Measurements from ENCODE around the gene MEGF6. TPM values are rescaled to one million over a fixed set of nuclear protein-coding genes. Genes with fewer than 3 reads are reported as not detected.
"Not testable (repeated sequence)": the region's sequence is repeated elsewhere in the genome, so short reads cannot be mapped to it uniquely, and the experiment has no call there.

Gene MEGF6
- total RNA-seq, 6 experiments from 2014 or later: 20.3 to 39.2 (median 23.0) TPM

DNA sequence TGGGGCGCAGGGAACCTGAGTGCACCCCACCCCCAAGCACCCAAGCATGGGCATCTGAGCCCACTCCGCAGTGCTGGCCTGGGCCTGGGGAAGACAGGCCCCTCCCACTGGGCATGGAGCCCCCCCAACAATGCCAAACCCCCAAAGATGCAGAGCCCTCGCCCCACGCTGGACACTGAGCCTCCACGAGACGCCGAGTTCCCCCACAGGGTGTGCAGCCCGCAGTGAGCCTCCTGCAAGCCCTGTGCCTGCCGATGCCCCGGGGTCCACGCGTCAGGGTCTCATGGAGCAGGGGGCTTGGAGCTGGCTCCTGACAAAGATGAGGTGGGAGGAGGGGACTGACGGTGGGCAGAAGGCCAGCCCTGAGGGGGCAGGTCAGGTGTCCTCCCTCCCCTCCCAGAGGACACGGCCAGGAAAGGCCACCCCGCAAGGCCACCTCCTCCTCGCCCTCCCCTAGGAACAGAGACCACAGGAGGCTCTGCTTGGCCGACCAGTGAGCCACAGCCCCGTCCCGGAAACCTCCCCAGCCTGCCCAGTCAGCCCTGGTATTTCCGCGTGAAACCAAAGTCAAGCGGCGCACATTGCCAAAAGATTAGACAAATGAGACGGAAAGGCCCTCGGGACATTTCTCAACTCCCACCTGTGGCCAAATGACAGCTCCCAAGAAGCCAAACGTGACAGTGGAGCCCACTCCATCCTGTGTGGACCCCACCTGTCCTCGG, 33.4 kb downstream of the MEGF6 start:
- Mint-ChIP-seq H3K27ac (no peak overlapping the region), H3K4me3 (no peak overlapping the region), H3K27me3 (ENCODE audit: insufficient read depth) (peaks cover 13% of the 10 kb centered on the region), H3K36me3 (ENCODE audit: low read depth) (no peaks in the 10 kb centered on the region), H3K9me3 (no peaks in the 10 kb centered on the region), H3K4me1 (ENCODE audit: low read depth) (no peaks in the 10 kb centered on the region)
- DNase-seq: no peak
- TF ChIP-seq, protein P1, sequence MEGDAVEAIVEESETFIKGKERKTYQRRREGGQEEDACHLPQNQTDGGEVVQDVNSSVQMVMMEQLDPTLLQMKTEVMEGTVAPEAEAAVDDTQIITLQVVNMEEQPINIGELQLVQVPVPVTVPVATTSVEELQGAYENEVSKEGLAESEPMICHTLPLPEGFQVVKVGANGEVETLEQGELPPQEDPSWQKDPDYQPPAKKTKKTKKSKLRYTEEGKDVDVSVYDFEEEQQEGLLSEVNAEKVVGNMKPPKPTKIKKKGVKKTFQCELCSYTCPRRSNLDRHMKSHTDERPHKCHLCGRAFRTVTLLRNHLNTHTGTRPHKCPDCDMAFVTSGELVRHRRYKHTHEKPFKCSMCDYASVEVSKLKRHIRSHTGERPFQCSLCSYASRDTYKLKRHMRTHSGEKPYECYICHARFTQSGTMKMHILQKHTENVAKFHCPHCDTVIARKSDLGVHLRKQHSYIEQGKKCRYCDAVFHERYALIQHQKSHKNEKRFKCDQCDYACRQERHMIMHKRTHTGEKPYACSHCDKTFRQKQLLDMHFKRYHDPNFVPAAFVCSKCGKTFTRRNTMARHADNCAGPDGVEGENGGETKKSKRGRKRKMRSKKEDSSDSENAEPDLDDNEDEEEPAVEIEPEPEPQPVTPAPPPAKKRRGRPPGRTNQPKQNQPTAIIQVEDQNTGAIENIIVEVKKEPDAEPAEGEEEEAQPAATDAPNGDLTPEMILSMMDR (IDR thresholded peaks at IDR 0.05): no peak

DNA sequence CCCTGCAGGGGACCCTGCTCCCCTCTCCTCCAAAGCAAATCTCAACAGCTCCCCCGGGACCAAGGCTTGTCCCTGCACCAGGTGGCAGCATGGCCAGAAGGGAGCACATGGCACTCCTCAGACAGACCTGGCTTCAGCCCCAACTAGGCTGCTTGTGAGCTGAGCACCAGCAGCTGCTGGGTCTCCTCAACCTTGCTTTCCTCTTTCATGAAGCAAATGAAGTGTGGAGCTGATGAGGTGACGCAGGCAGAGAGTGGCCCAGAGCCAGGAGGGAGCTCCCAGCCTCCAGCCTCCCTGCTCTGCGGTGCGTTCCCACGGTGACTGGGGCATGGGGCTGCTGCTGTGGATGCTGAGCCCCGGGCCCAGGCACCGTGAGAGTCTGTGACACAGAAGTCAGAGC, 34.0 kb downstream of the MEGF6 start:
- Mint-ChIP-seq H3K27me3 (ENCODE audit: insufficient read depth) (peaks cover 13% of the 10 kb centered on the region), H3K36me3 (ENCODE audit: low read depth) (no peaks in the 10 kb centered on the region), H3K9me3 (no peaks in the 10 kb centered on the region), H3K4me1 (ENCODE audit: low read depth) (no peaks in the 10 kb centered on the region), H3K27ac (no peak overlapping the region), H3K4me3 (no peak overlapping the region)
- TF ChIP-seq, protein P1 (IDR thresholded peaks at IDR 0.05): no peak
- no peak for DNase-seq

DNA sequence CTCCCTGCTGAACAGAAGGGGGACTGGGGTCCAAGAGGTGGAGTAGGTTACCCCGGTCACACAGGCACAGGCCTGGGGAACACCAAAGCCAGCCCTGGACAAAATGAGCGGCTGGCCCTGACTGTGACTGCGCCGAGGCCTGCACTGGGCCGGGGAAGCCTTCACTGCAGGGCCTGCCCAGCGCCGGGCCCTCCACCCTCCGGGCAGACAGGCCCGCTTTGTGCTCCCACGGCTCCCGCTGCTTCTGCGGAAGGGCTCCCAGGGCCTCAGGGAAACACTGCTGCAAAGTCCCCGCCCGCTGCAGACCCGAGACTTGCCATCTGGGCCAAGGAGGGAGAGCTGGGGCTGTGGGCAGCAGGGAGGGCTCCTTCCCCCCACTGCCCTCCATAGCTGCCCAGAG, 35.3 kb downstream of the MEGF6 start:
- Mint-ChIP-seq H3K9me3 (no peaks in the 10 kb centered on the region), H3K27ac (no peak overlapping the region), H3K4me1 (ENCODE audit: low read depth) (no peaks in the 10 kb centered on the region), H3K36me3 (ENCODE audit: low read depth) (no peaks in the 10 kb centered on the region), H3K27me3 (ENCODE audit: insufficient read depth) (peaks cover 13% of the 10 kb centered on the region), H3K4me3 (no peak overlapping the region)
- TF ChIP-seq, protein P1 (IDR thresholded peaks at IDR 0.05): no peak
- DNase-seq: no peak

DNA sequence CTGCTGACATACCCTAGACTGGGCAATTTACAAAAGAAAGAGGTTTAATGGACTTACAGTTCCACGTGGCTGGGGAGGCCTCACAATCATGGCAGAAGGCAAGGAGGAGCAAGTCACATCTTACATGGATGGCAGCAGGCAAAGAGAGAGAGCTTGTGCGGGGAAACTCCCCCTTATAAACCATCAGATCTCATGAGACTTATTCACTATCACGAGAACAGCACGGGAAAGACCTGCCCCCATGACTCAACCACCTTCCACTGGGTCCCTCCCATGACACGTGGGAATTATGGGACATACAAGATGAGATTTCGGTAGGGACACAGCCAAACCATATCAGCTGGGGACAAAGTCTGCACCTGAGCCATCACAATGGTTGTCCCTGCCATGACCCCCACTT, 35.8 kb downstream of the MEGF6 start:
- H3K4me1 Mint-ChIP-seq (ENCODE audit: low read depth); DNase-seq; H3K4me3 Mint-ChIP-seq; H3K27ac Mint-ChIP-seq; H3K36me3 Mint-ChIP-seq (ENCODE audit: low read depth); H3K9me3 Mint-ChIP-seq: not testable (repeated sequence)
- H3K27me3 Mint-ChIP-seq (ENCODE audit: insufficient read depth): peaks cover 13% of the 10 kb centered on the region

DNA sequence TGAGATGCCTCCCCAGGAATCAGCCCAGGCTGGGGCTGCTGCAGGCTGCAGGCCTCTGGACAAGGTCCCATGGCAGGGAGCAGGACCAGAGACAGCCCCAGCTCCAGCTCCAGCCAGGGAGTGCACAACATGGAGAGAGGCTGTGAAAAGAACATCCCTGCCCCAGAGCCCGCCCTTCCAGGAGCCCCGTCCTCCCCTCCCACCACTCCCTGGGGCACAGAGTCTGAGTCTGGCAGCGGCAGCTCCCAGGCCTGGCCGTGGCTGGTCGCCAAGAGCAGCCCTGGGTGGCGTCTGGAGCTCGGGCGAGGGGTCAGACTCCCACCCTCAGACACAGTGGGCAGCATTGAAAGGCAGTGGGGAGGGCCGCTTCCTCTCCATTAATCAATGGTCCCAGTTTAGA, 37.8 kb downstream of the MEGF6 start:
- H3K4me1 Mint-ChIP-seq (ENCODE audit: low read depth): no peaks in the 10 kb centered on the region
- no peaks in the 10 kb centered on the region for H3K36me3 Mint-ChIP-seq (ENCODE audit: low read depth)
- no peak overlapping the region for H3K27ac Mint-ChIP-seq
- peaks cover 7% of the 10 kb centered on the region for H3K27me3 Mint-ChIP-seq (ENCODE audit: insufficient read depth)
- no peaks in the 10 kb centered on the region for H3K9me3 Mint-ChIP-seq
- no peak for DNase-seq
- no peak overlapping the region for H3K4me3 Mint-ChIP-seq
- TF ChIP-seq, protein P1 (IDR thresholded peaks at IDR 0.05): no peak

DNA sequence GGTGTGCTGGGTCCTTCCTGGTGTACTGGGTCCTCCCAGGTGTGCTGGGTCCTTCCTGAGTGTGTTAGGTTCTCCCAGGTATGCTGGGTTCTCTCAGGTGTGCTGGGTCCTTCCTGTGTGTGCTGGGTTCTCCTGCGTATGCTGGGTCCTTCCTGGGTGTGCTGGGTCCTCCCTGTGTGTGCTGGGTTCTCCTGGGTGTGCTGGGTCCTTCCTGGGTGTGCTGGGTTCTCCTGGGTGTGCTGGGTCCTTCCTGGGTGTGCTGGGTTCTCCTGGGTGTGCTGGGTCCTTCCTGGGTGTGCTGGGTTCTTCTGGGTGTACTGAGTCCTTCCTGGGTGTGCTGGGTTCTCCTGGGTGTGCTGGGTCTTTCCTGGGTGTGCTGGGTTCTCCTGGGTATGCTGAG, 38.7 kb downstream of the MEGF6 start:
- H3K9me3 Mint-ChIP-seq; H3K4me3 Mint-ChIP-seq; DNase-seq; H3K27me3 Mint-ChIP-seq (ENCODE audit: insufficient read depth); H3K36me3 Mint-ChIP-seq (ENCODE audit: low read depth); H3K27ac Mint-ChIP-seq; H3K4me1 Mint-ChIP-seq (ENCODE audit: low read depth): not testable (repeated sequence)

Measured in HFFc6 (cell line).